A673 (cell line): ENCODE measurements around the gene TRRAP. TPM values are rescaled to one million over a fixed set of nuclear protein-coding genes. Genes with fewer than 3 reads are reported as not detected.

Source experiments
- BruUV-seq: library from RNA; stranded (reverse); fragments of 400-500 nt; replicated peaks from 2 replicates; lab custom pipeline; 2021; lab: Mats Ljungman, UMichigan
- CTCF ChIA-PET: fragments of 300-600 bp; sonication (Branson Sonifier 250); formaldehyde crosslinking; loops from one replicate; lab custom pipeline; 2022; ENCODE audit warnings: antibody characterized with exemption; lab: Charles Lee
- POLR2A ChIA-PET: fragments of 300-600 bp; sonication (Branson Sonifier 250); formaldehyde crosslinking; loops from one replicate; lab custom pipeline; 2022; ENCODE audit warnings: antibody characterized with exemption; ENCODE audit not compliant: low non-redundant PET; lab: Charles Lee
- DNase-seq: peaks from one replicate; pipeline ENCODE4 v3.0.0-alpha.2; 2015; ENCODE audit warnings: low spot score
- H3K27ac ChIP-seq: fragments of 200-600 bp; sonication (generic); 2 replicates; pipeline ENCODE4 v1.5.1; 2016; ENCODE audit warnings: mixed run types, low read depth, mild to moderate bottlenecking, mixed read lengths, antibody characterized with exemption, low read length; ENCODE audit not compliant: poor library complexity, severe bottlenecking
- H3K27me3 ChIP-seq: fragments of 200-600 bp; sonication (generic); replicated peaks from 2 replicates; pipeline ENCODE4 v1.6.1; 2017; ENCODE audit warnings: mixed run types, low read depth, mild to moderate bottlenecking, mixed read lengths, antibody characterized with exemption, low read length; ENCODE audit not compliant: insufficient read depth, poor library complexity
- H3K36me3 ChIP-seq: fragments of 200-600 bp; sonication (generic); 2 replicates; pipeline ENCODE4 v1.6.1; 2016; ENCODE audit warnings: mixed run types, mild to moderate bottlenecking, mixed read lengths, antibody characterized with exemption, low read length; ENCODE audit not compliant: insufficient read depth, poor library complexity, severe bottlenecking
- H3K4me1 ChIP-seq: fragments of 200-600 bp; sonication (generic); 2 replicates; pipeline ENCODE4 v1.6.1; 2017; ENCODE audit warnings: mixed run types, mild to moderate bottlenecking, mixed read lengths, antibody characterized with exemption, low read length; ENCODE audit not compliant: insufficient read depth, poor library complexity, severe bottlenecking
- H3K4me3 ChIP-seq: fragments of 200-600 bp; sonication (generic); 2 replicates; pipeline ENCODE4 v1.5.1; 2016; ENCODE audit warnings: low read depth, mixed run types, mild to moderate bottlenecking, mixed read lengths, low read length; ENCODE audit not compliant: poor library complexity, severe bottlenecking
- H3K9me3 ChIP-seq: fragments of 200-600 bp; sonication (generic); 2 replicates; pipeline ENCODE4 v1.6.1; 2016; ENCODE audit warnings: mixed run types, low read depth, mild to moderate bottlenecking, mixed read lengths, antibody characterized with exemption, low read length; ENCODE audit not compliant: poor library complexity, severe bottlenecking
- EZH2 ChIP-seq: fragments of 200-600 bp; sonication (generic); IDR thresholded peaks from 2 replicates; pipeline ENCODE4 v1.6.1; 2017; ENCODE audit warnings: borderline replicate concordance, low read depth, mild to moderate bottlenecking, mixed read lengths, antibody characterized with exemption, low read length; ENCODE audit not compliant: poor library complexity, severe bottlenecking
- intact Hi-C: fragments of 100-400 bp; cut with micrococcal nuclease; formaldehyde crosslinking; loops from one replicate; pipeline ENCODE4 v1.10.0; 2022; ENCODE audit not compliant: unreplicated experiment
- total RNA-seq: library from RNA; stranded (reverse); gene quantifications from 2 replicates; pipeline ENCODE4 v1.2.3, GENCODE V29; 2021
- TF ChIP-seq, protein P1 (sequence below): fragments of 300-800, 200-600 bp; sonication (generic); conservative IDR thresholded peaks from 2 replicates; pipeline ENCODE4 v1.5.1; 2017; ENCODE audit warnings: low read depth, mild to moderate bottlenecking, antibody characterized with exemption, low read length, moderate library complexity, mixed read lengths

TRRAP gene
- total RNA-seq, 1 experiment from 2014 or later: 50.2 TPM

DNA sequence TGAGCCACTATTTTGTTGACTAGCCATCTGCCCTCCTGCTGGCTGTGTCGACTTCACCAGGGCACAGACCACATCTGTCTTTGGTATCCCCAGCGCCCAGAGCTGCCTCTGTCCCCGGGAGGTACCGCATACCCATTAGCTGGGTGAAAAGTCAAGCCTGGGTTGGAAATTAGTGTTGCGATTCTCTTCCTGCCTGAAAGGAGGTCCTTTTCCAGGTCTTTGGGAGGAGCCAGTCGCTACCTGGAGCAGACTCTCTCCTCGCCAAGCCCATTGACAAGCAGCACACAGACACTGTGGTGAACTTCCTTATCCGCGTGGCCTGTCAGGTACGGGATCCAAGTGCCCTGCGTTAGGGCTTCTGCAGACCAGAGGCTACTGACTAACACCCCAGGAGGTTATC lies 79.4 kb downstream of the TRRAP start:
- TF ChIP-seq EZH2: no peak
- TF ChIP-seq, protein P1, sequence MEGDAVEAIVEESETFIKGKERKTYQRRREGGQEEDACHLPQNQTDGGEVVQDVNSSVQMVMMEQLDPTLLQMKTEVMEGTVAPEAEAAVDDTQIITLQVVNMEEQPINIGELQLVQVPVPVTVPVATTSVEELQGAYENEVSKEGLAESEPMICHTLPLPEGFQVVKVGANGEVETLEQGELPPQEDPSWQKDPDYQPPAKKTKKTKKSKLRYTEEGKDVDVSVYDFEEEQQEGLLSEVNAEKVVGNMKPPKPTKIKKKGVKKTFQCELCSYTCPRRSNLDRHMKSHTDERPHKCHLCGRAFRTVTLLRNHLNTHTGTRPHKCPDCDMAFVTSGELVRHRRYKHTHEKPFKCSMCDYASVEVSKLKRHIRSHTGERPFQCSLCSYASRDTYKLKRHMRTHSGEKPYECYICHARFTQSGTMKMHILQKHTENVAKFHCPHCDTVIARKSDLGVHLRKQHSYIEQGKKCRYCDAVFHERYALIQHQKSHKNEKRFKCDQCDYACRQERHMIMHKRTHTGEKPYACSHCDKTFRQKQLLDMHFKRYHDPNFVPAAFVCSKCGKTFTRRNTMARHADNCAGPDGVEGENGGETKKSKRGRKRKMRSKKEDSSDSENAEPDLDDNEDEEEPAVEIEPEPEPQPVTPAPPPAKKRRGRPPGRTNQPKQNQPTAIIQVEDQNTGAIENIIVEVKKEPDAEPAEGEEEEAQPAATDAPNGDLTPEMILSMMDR: no peak
- ChIA-PET POLR2A (no interaction called here), CTCF (no interaction called here)
- DNase-seq: no peak
- BruUV-seq: no TSS peak
- Histone ChIP-seq H3K4me3 (no peak overlapping the region), H3K9me3 (no peaks in the 10 kb centered on the region), H3K27me3 (no peaks in the 10 kb centered on the region), H3K27ac (no peak overlapping the region), H3K4me1 (no peaks in the 10 kb centered on the region), H3K36me3 (peaks cover 85% of the 10 kb centered on the region)
- intact Hi-C loops: no loop called here

DNA sequence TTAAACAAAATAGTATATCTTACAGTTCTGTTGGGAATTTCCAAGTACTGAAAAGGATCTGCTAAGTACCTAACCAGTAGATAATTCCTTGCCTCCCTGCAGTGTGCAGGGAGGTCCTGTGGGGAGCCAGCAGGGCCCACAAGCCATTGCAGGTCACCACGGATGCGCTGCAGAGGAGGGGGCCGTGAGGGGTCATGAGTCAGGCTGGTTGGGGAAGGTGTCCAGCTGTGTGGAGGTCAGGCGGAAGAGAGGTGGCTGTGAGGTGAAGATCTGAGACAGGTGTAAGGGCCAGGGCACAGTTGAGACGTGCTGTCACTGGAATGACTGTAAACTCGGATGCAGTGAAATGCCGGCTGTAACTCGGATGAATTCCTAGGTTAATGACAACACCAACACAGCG lies 80.6 kb downstream of the TRRAP start:
- Histone ChIP-seq H3K27ac (no peak overlapping the region), H3K4me1 (no peaks in the 10 kb centered on the region), H3K4me3 (no peak overlapping the region), H3K36me3 (peaks cover 80% of the 10 kb centered on the region), H3K9me3 (no peaks in the 10 kb centered on the region), H3K27me3 (no peaks in the 10 kb centered on the region)
- POLR2A ChIA-PET: no interaction called here
- no TSS peak for BruUV-seq
- intact Hi-C loops: no loop called here
- DNase-seq: no peak
- TF ChIP-seq, protein P1: no peak
- no peak for TF ChIP-seq EZH2
- CTCF ChIA-PET: no interaction called here

DNA sequence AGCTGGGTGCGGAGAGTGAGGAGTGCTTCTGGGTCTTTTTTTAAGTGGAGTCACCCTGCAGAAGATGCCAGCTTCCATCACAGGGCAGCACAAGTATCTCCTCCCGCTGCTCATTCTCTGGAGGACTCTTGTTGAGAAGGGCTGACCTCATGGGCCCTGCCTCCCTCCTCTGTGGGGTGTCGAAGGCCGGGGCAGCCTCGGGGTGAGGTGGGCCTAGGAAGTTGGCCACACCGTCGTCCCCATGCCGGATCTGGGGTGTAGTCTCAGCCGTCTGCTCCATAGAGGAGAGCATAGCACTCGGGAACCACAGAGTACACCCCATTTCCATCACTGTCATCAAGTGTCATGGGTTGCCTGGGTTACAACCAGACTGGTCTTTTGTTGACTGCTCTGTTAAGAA lies 85.0 kb downstream of the TRRAP start:
- BruUV-seq: no TSS peak
- DNase-seq: no peak
- Histone ChIP-seq H3K27ac (no peak overlapping the region), H3K4me1 (no peaks in the 10 kb centered on the region), H3K9me3 (no peaks in the 10 kb centered on the region), H3K36me3 (peaks cover 87% of the 10 kb centered on the region), H3K27me3 (no peaks in the 10 kb centered on the region), H3K4me3 (no peak overlapping the region)
- ChIA-PET CTCF (no interaction called here), POLR2A (no interaction called here)
- intact Hi-C loops: loop anchor here (10.0 kb wide), 1 partner anchor 61 kb away; no protein-coding TSS in a partner anchor
- TF ChIP-seq, protein P1: no peak
- no peak for TF ChIP-seq EZH2
